ENCODE data around the gene TRIM29.
"Not testable (repeated sequence)": the region's sequence is repeated elsewhere in the genome, so short reads cannot be mapped to it uniquely, and the experiment has no call there.

TRIM29 gene

DNA sequence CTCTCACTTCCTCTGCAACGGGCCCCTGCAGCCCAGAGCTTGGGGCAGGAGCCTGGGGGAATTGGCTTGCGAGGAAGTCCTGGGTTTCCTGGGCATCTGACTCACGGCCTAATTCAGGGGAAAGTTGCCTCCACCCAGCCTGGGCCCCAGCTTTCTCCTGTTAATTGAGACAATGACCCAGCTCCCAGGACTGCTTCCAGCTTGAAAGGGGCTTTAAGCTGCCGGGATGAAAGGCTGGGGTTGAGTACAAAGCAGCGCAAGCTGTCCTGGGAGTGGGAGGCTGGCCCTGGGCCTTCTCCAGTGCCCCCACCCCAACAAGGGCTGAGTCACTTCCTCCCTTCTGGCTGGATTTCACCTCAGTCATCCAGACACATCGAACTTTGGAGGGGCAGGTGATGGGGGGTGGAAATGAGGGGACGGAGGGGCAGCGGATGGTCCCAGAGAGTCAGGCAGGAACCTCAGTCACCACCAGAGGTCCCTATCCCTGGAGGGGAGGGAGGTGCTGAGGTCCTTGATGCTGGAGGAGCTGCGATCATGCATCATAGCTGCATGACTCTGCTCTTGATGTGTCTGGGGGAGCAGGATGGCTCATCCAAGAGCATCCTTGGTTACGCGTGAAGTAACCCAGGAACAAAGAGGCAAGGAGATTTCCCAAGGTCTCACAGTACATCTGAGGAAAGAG lies 42.8 kb upstream of the TRIM29 start:
- no peak overlapping the region for H3K4me3 ChIP-seq (ENCODE audit: low read length)
- H2AFZ ChIP-seq (ENCODE audit: low read depth, low read length) = peak overlapping the region; percentile 62
- no peaks in the 10 kb centered on the region for H3K9me3 ChIP-seq (ENCODE audit: low read length)
- H3K4me1 ChIP-seq (ENCODE audit: insufficient read depth, low read length) = peaks cover 52% of the 10 kb centered on the region
- H3K36me3 ChIP-seq (ENCODE audit: insufficient read depth, low read length) = no peaks in the 10 kb centered on the region
- no peaks in the 10 kb centered on the region for H3K27me3 ChIP-seq (ENCODE audit: insufficient read depth, low read length)

DNA sequence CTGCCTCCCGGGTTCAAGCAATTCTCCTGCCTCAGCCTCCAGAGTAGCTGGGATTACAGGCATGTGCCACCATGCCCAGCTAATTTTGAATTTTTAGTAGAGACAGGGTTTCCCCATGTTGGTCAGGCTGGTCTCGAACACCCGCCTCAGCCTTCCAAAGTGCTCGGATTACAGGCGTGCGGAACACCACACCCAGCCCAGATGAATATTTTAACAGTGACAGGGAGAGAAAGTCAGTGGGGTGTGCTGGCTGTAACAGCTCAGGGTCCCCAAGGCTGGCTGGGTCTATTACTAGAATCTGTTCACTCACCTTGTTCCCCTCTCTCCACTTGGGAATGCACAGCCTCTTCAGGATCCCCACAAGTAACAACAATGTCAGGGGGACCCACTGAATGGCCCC lies 42.1 kb upstream of the TRIM29 start:
- not testable (repeated sequence) for H3K36me3 ChIP-seq (ENCODE audit: insufficient read depth, low read length); H3K9me3 ChIP-seq (ENCODE audit: low read length); H3K4me3 ChIP-seq (ENCODE audit: low read length); H3K27me3 ChIP-seq (ENCODE audit: insufficient read depth, low read length)
- peak overlapping the region; percentile 62 for H2AFZ ChIP-seq (ENCODE audit: low read depth, low read length)
- peaks cover 47% of the 10 kb centered on the region for H3K4me1 ChIP-seq (ENCODE audit: insufficient read depth, low read length)

DNA sequence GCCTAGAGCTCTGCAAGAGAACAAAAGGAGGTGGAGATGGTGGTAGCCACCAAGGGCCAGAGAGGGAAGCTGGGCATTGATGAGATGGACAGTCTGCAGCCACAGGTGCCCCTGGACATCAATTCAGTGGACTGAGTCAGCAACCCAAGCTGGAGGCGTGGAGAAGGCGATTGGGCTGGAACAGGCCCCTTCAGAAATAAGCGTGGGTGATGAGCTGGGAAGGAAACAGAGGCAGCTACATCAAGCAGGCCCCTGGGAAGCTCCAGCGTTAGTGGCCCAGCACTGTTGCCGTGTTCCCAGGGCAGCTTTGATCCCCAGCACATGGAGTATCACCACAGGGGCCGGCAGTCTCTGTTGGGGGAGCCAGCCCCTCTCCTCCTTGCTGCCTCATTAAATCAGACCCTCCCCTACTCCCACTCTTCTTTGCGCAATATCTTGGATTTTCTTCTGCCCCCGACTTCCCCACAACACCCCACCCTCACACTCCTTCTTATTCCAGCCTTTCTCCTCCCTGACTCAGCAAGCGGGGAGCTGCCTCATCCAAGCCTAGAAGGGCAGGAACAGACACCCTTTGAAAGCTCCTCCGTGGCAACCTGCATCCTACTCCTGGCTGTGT lies 41.3 kb upstream of the TRIM29 start:
- no peaks in the 10 kb centered on the region for H3K36me3 ChIP-seq (ENCODE audit: insufficient read depth, low read length)
- no peak overlapping the region for H2AFZ ChIP-seq (ENCODE audit: low read depth, low read length)
- H3K4me3 ChIP-seq (ENCODE audit: low read length) = no peak overlapping the region
- no peaks in the 10 kb centered on the region for H3K9me3 ChIP-seq (ENCODE audit: low read length)
- H3K27me3 ChIP-seq (ENCODE audit: insufficient read depth, low read length) = no peaks in the 10 kb centered on the region
- peaks cover 43% of the 10 kb centered on the region for H3K4me1 ChIP-seq (ENCODE audit: insufficient read depth, low read length)

DNA sequence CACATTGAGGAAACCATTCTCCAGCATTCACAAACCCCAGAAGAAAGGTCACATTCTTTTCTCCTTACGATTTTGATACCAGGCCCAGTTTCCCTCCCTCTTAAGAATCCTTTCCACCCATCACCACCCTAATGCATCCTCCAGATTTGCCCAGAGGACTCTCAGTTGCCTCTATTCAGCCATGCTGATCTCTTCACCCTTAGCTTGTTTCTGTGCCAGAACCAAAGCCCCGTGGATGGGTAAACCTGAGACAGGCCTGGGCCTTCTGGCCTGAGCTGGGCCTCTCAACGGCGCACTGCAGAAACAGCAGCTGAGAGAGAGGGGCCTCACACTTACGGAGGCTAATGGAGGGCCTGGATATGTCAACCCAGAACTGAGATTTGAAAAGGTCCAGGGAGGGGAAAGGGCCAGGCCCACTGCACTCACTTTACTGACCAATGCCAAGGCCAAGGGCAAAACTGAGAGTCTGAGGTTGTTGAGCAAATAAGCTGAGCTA lies 40.7 kb upstream of the TRIM29 start:
- no peak overlapping the region for H2AFZ ChIP-seq (ENCODE audit: low read depth, low read length)

DNA sequence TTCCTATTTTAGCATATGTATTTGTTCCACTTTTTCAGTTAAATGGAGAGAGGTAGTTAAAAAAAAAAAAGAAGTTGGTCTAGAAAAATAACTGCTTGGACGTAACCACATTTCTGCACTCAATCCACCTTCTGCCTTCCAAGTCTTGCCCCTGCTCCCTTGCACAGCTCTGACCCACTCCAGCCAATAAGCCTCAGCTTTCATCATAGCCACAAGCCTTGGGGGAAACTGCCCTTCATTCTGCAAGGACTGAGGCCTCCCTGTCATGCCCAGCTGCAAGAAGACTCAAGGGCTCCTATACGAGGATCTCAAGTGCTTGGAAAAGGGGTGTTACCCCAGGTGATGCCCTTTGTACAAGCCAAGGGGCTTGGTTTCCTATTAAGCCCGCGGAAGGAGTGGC lies 37.0 kb upstream of the TRIM29 start:
- Histone ChIP-seq H3K4me1 (ENCODE audit: insufficient read depth, low read length) (peaks cover 13% of the 10 kb centered on the region), H3K9me3 (ENCODE audit: low read length) (no peaks in the 10 kb centered on the region), H3K27me3 (ENCODE audit: insufficient read depth, low read length) (peaks cover 13% of the 10 kb centered on the region), H2AFZ (ENCODE audit: low read depth, low read length) (no peak overlapping the region), H3K36me3 (ENCODE audit: insufficient read depth, low read length) (no peaks in the 10 kb centered on the region), H3K4me3 (ENCODE audit: low read length) (no peak overlapping the region)

More for the DNA sequence above, 40.7 kb upstream of the TRIM29 start:
- H3K27me3 ChIP-seq (ENCODE audit: insufficient read depth, low read length) = no peaks in the 10 kb centered on the region
- H3K4me1 ChIP-seq (ENCODE audit: insufficient read depth, low read length) = peaks cover 43% of the 10 kb centered on the region
- no peaks in the 10 kb centered on the region for H3K9me3 ChIP-seq (ENCODE audit: low read length)
- H3K36me3 ChIP-seq (ENCODE audit: insufficient read depth, low read length) = no peaks in the 10 kb centered on the region
- no peak overlapping the region for H3K4me3 ChIP-seq (ENCODE audit: low read length)

DNA sequence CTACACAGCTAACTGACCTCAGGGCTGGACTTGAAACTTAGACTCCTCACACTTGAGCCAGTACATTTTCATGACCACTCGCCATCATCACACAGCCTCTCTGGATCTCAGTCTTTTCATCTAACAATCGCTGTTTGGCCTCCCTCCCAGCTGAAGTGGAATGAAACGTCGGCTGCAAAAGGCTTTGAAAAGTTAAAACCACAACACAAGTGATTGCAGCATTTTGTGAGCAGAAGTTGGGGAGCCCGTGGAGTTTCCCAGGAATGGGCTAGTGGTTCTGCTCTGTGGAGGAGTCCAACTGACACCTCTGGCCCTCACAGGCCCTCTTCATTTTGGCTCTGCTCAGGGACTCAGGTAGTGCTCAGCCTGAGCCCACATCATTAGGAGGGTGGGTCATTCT lies 35.9 kb upstream of the TRIM29 start:
- H3K9me3 ChIP-seq (ENCODE audit: low read length) = no peaks in the 10 kb centered on the region
- H3K27me3 ChIP-seq (ENCODE audit: insufficient read depth, low read length) = peaks cover 21% of the 10 kb centered on the region
- H3K4me1 ChIP-seq (ENCODE audit: insufficient read depth, low read length) = peaks cover 4% of the 10 kb centered on the region
- no peak overlapping the region for H2AFZ ChIP-seq (ENCODE audit: low read depth, low read length)
- no peak overlapping the region for H3K4me3 ChIP-seq (ENCODE audit: low read length)
- H3K36me3 ChIP-seq (ENCODE audit: insufficient read depth, low read length) = no peaks in the 10 kb centered on the region

- H3K9me3 ChIP-seq (ENCODE audit: low read length) = no peaks in the 10 kb centered on the region
- peaks cover 27% of the 10 kb centered on the region for H3K27me3 ChIP-seq (ENCODE audit: insufficient read depth, low read length)
- H3K4me3 ChIP-seq (ENCODE audit: low read length) = no peak overlapping the region
- no peak overlapping the region for H2AFZ ChIP-seq (ENCODE audit: low read depth, low read length)
- no peaks in the 10 kb centered on the region for H3K36me3 ChIP-seq (ENCODE audit: insufficient read depth, low read length)
- H3K4me1 ChIP-seq (ENCODE audit: insufficient read depth, low read length) = no peaks in the 10 kb centered on the region
These were observed 35.2 kb upstream of the TRIM29 start for GRCh38 chr11:120173019-120173705.

DNA sequence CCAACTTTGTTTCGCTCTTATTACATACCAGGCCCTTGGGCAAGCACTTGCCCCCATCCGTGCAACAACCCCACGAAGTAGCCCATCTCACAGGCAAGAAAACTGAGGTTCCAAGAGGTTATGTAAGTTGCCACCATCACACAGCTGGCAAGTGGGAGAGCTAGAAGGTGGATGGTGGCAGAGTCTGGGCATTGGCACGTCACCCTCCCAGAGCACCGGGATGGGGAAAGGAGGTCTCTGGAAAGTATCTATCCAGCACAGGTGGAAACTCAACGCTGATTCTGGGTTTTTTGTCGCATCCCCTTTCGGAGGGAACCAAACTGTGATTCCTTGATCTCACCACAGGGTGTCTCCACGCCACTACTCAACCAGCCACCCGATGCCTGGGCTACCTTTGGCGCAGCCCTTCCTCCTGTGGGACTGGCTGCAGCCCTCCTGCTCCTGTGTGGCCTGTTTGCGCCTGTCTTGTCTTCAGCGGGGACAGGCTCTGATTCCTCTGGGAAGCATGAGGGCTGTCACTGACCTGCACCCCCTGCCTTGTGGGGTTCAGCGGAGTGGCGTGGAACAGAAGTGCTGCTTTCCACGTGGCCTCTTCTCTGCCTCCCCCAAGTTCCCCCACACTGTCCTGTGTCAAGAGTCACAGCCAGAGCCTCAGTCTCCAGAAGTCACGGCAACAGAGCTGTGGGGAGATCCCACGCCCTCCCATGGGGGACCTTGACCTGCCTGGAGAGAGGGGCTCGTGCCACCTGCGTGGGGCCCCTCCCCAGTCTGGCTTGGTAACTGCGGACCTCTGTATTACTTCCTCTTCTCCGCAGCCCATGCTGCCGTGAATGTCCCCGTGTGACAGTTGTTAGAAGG lies 34.4 kb upstream of the TRIM29 start:
- H3K27me3 ChIP-seq (ENCODE audit: insufficient read depth, low read length) = peaks cover 31% of the 10 kb centered on the region
- no peak overlapping the region for H2AFZ ChIP-seq (ENCODE audit: low read depth, low read length)
- H3K4me1 ChIP-seq (ENCODE audit: insufficient read depth, low read length) = no peaks in the 10 kb centered on the region
- H3K4me3 ChIP-seq (ENCODE audit: low read length) = no peak overlapping the region
- H3K9me3 ChIP-seq (ENCODE audit: low read length) = no peaks in the 10 kb centered on the region
- H3K36me3 ChIP-seq (ENCODE audit: insufficient read depth, low read length) = no peaks in the 10 kb centered on the region

GRCh38 chr11:120170741-120171261 lies 32.9 kb upstream of the TRIM29 start:
- Histone ChIP-seq H3K4me3 (ENCODE audit: low read length) (no peak overlapping the region), H3K27me3 (ENCODE audit: insufficient read depth, low read length) (peaks cover 31% of the 10 kb centered on the region)

GRCh38 chr11:120169981-120170698 lies 32.2 kb upstream of the TRIM29 start:
- Histone ChIP-seq H3K36me3 (ENCODE audit: insufficient read depth, low read length) (no peaks in the 10 kb centered on the region), H3K4me1 (ENCODE audit: insufficient read depth, low read length) (no peaks in the 10 kb centered on the region), H3K27me3 (ENCODE audit: insufficient read depth, low read length) (peaks cover 31% of the 10 kb centered on the region), H2AFZ (ENCODE audit: low read depth, low read length) (no peak overlapping the region), H3K4me3 (ENCODE audit: low read length) (no peak overlapping the region), H3K9me3 (ENCODE audit: low read length) (no peaks in the 10 kb centered on the region)

More at GRCh38 chr11:120170741-120171261, 32.9 kb upstream of the TRIM29 start:
- no peaks in the 10 kb centered on the region for H3K9me3 ChIP-seq (ENCODE audit: low read length)
- H3K4me1 ChIP-seq (ENCODE audit: insufficient read depth, low read length) = no peaks in the 10 kb centered on the region
- H2AFZ ChIP-seq (ENCODE audit: low read depth, low read length) = no peak overlapping the region
- H3K36me3 ChIP-seq (ENCODE audit: insufficient read depth, low read length) = no peaks in the 10 kb centered on the region

GRCh38 chr11:120168960-120169681 lies 31.2 kb upstream of the TRIM29 start:
- H3K9me3 ChIP-seq (ENCODE audit: low read length) = no peaks in the 10 kb centered on the region
- no peaks in the 10 kb centered on the region for H3K4me1 ChIP-seq (ENCODE audit: insufficient read depth, low read length)
- no peak overlapping the region for H3K4me3 ChIP-seq (ENCODE audit: low read length)
- H2AFZ ChIP-seq (ENCODE audit: low read depth, low read length) = no peak overlapping the region
- H3K27me3 ChIP-seq (ENCODE audit: insufficient read depth, low read length) = peaks cover 31% of the 10 kb centered on the region
- no peaks in the 10 kb centered on the region for H3K36me3 ChIP-seq (ENCODE audit: insufficient read depth, low read length)
